K562 (cell line): Measurements from ENCODE around the gene LMOD1. TPM values are rescaled to one million over a fixed set of nuclear protein-coding genes. Genes with fewer than 3 reads are reported as not detected.

ENCODE experiments used
- ATAC-seq: fragments of 200-7000 bp; cut with Tn5 transposase; 3 replicates; pipeline ENCODE4 v1.9.1; 2020; ENCODE audit warnings: moderate library complexity
- BruUV-seq: library from RNA; stranded (reverse); fragments of 400-500 nt; replicated peaks from 2 replicates; lab custom pipeline; 2021; lab: Mats Ljungman, UMichigan
- CTCF ChIA-PET: fragments of 300-600 bp; formaldehyde crosslinking; extraction: SDS; loops from one replicate; lab custom pipeline; 2021; ENCODE audit warnings: low intra/inter-chr PET ratio; lab: Yijun Ruan, JAX
- POLR2A ChIA-PET: fragments of 300-600, 350-650 bp; sonication (Branson Sonifier 250); formaldehyde crosslinking; extraction: SDS; loops from one replicate; lab custom pipeline; 2021; ENCODE audit warnings: antibody characterized with exemption, inconsistent platforms; lab: Yijun Ruan, JAX
- DNase-seq, 4 experiments: peaks; one replicate each; pipeline versions ENCODE4 v3.0.0 to v3.0.0-alpha.2; 2011 to 2018; ENCODE audit warnings: low spot score in 3 of 4, mixed read lengths in 3 of 4; ENCODE audit errors: extremely low read depth in 1 of 4
- FAIRE-seq: peaks from 2 replicates; lab custom pipeline; 2011; peaks lifted over from hg19 to GRCh38; lab: Jason Lieb, UNC
- H2AFZ ChIP-seq: 2 replicates; pipeline ENCODE4 v1.6.0; 2011; ENCODE audit warnings: low read depth, low read length, control low read depth, inconsistent platforms
- H3K27ac ChIP-seq: fragments of 200-600 bp; 3 replicates; pipeline ENCODE4 v1.8.0; 2011; ENCODE audit warnings: low read depth, mild to moderate bottlenecking, control low read depth, inconsistent platforms, low read length, moderate library complexity, mixed read lengths; ENCODE audit errors: extremely low read depth
- H3K27me3 ChIP-seq, 2 experiments: fragments of 300-600 bp in 1 of 2; 2 replicates in 1 of 2; 3 replicates in 1 of 2; pipeline versions ENCODE4 v1.6.0 to v1.8.0; 2011; ENCODE audit warnings: inconsistent platforms in 2 of 2, low read length in 2 of 2, mild to moderate bottlenecking in 1 of 2, mixed read lengths in 1 of 2, moderate library complexity in 1 of 2; ENCODE audit not compliant: control insufficient read depth in 2 of 2, insufficient read depth in 2 of 2
- H3K36me3 ChIP-seq: fragments of 300-600 bp; 3 replicates; pipeline ENCODE4 v1.8.0; 2011; ENCODE audit warnings: mild to moderate bottlenecking, low read length, inconsistent platforms; ENCODE audit not compliant: control insufficient read depth, insufficient read depth
- H3K4me1 ChIP-seq, 2 experiments: fragments of 200-600 bp in 1 of 2; replicated peaks in 1 of 2; 2 replicates in 1 of 2; 3 replicates in 1 of 2; pipeline versions ENCODE4 v1.5.1 to v1.8.0; 2011; ENCODE audit warnings: inconsistent platforms in 2 of 2, low read length in 2 of 2, mild to moderate bottlenecking in 1 of 2, mixed read lengths in 1 of 2, moderate library complexity in 1 of 2; ENCODE audit not compliant: control insufficient read depth in 2 of 2, insufficient read depth in 2 of 2
- H3K4me2 ChIP-seq: 2 replicates; pipeline ENCODE4 v1.6.1; 2011; ENCODE audit warnings: low read length, control low read depth, inconsistent platforms, mixed read lengths; ENCODE audit not compliant: insufficient read depth
- H3K4me3 ChIP-seq: fragments of 200-600 bp; sonication (generic), shearing (Covaris generic); 2 replicates; pipeline ENCODE4 v1.5.1; 2016; ENCODE audit warnings: control low read depth, inconsistent platforms
- H3K79me2 ChIP-seq: fragments of 200-600 bp; 3 replicates; pipeline ENCODE4 v1.8.0; 2011; ENCODE audit warnings: low read length, inconsistent platforms; ENCODE audit not compliant: control insufficient read depth, insufficient read depth
- H3K9ac ChIP-seq, 2 experiments: 2 replicates each; pipeline versions ENCODE4 v1.6.0 to v1.6.1; 2011; ENCODE audit warnings: low read depth in 2 of 2, low read length in 2 of 2, control low read depth in 1 of 2, inconsistent platforms in 1 of 2, mild to moderate bottlenecking in 1 of 2, mixed read lengths in 1 of 2; ENCODE audit not compliant: insufficient read depth in 1 of 2
- H3K9me1 ChIP-seq: one replicate; pipeline ENCODE4 v1.6.0; 2011; ENCODE audit warnings: inconsistent platforms, mild to moderate bottlenecking, low read length, moderate library complexity; ENCODE audit not compliant: control insufficient read depth, insufficient read depth
- H3K9me3 ChIP-seq: replicated peaks from 2 replicates; pipeline ENCODE4 v1.5.1; 2011; ENCODE audit warnings: low read depth, low read length, inconsistent platforms; ENCODE audit not compliant: control insufficient read depth, insufficient read depth
- H4K20me1 ChIP-seq: replicated peaks from 2 replicates; pipeline ENCODE4 v1.6.1; 2011; ENCODE audit warnings: low read length, inconsistent platforms, mixed read lengths; ENCODE audit not compliant: control insufficient read depth, insufficient read depth
- ARID1B ChIP-seq: fragments of 450-650 bp; IDR thresholded peaks from 2 replicates; pipeline ENCODE4 v1.6.1; 2016; ENCODE audit warnings: antibody characterized with exemption, mild to moderate bottlenecking, inconsistent platforms
- ATF4 ChIP-seq: fragments of 450-650 bp; formaldehyde crosslinking; IDR thresholded peaks from 2 replicates; pipeline ENCODE4 v1.4.0; 2022; ENCODE audit warnings: mild to moderate bottlenecking, moderate library complexity
- CHD4 ChIP-seq: fragments of 200-600 bp; sonication (generic); IDR thresholded peaks from 3 replicates; pipeline ENCODE4 v1.6.1; 2012; ENCODE audit warnings: low read depth, mild to moderate bottlenecking, mixed read lengths, low read length, inconsistent platforms; ENCODE audit not compliant: insufficient read depth, insufficient replicate concordance, poor library complexity, severe bottlenecking
- CXXC5 ChIP-seq: fragments of 250-450 bp; sonication (Bioruptor Pico); IDR thresholded peaks from 2 replicates; pipeline ENCODE4 v1.8.0; 2022; ENCODE audit warnings: inconsistent platforms, mild to moderate bottlenecking, moderate library complexity
- DPF2 ChIP-seq: fragments of 450-650 bp; IDR thresholded peaks from 2 replicates; pipeline ENCODE4 v1.6.1; 2016
- ELF4 ChIP-seq: fragments of 450-650 bp; formaldehyde crosslinking; IDR thresholded peaks from 2 replicates; pipeline ENCODE4 v1.4.0; 2022; ENCODE audit warnings: missing genetic modification characterization
- JUN ChIP-seq, 2 experiments: sonication (generic) in 1 of 2; formaldehyde crosslinking in 1 of 2; IDR thresholded peaks; 2 replicates each; pipeline versions ENCODE4 v1.6.1 to v1.8.0; 2012 to 2022; ENCODE audit warnings: borderline replicate concordance in 2 of 2, mild to moderate bottlenecking in 2 of 2, improper control_type of control experiment in 1 of 2, low read depth in 1 of 2, low read length in 1 of 2, missing genetic modification reagents in 1 of 2
- KLF1 ChIP-seq: fragments of 450-650 bp; IDR thresholded peaks from 2 replicates; pipeline ENCODE4 v1.6.1; 2016; ENCODE audit warnings: missing genetic modification characterization, missing compliant biosample characterization
- NCOR1 ChIP-seq: fragments of 450-650 bp; IDR thresholded peaks from 2 replicates; pipeline ENCODE4 v1.6.1; 2016; ENCODE audit warnings: mild to moderate bottlenecking, moderate library complexity
- SRSF7 ChIP-seq: fragments of 200-400 bp; formaldehyde crosslinking; optimal IDR thresholded peaks from 2 replicates; pipeline ENCODE3; 2017; ENCODE audit warnings: mild to moderate bottlenecking, low read depth, low read length
- SUPT5H ChIP-seq: fragments of 450-650 bp; IDR thresholded peaks from 2 replicates; pipeline ENCODE4 v1.6.1; 2016
- YBX1 ChIP-seq: fragments of 450-650 bp; IDR thresholded peaks from 2 replicates; pipeline ENCODE4 v1.7.1; 2016; ENCODE audit warnings: mild to moderate bottlenecking
- ZC3H4 ChIP-seq: sonication (generic); formaldehyde crosslinking; IDR thresholded peaks from 2 replicates; pipeline ENCODE4 v1.9.0; 2021; ENCODE audit warnings: missing genetic modification reagents, borderline replicate concordance
- ZSCAN29 ChIP-seq: fragments of 450-650 bp; IDR thresholded peaks from 2 replicates; pipeline ENCODE4 v1.6.1; 2017
- WGBS: fragments of 100-300 bp; shearing (Covaris generic); methylation state at CpG from one replicate; pipeline ENCODE4 v1.1.6; 2016; ENCODE audit warnings: low coverage, mixed read lengths; ENCODE audit not compliant: insufficient coverage; ENCODE audit errors: missing lambda C conversion rate; 5-methylcytosine and 5-hydroxymethylcytosine counted together
- in situ Hi-C: fragments of 300-500 bp; cut with MboI; formaldehyde crosslinking; loops from 4 replicates; pipeline ENCODE4 v1.15.0; 2018; ENCODE audit warnings: inconsistent platforms, mixed read lengths
- intact Hi-C: fragments of 100-400 bp; cut with micrococcal nuclease; formaldehyde crosslinking; loops from 2 replicates; pipeline ENCODE4 v1.14.2; 2022
- polyA plus RNA-seq, 8 experiments: library from polyadenylated mRNA; depleted of rRNA in 4 of 8; stranded (reverse) in 5 of 8; unstranded in 3 of 8; fragments of >200 nt; fragmentation: Nextera tagmentation in 2 of 8; fragmentation: Illumina TruSeq in 1 of 8; extraction: Ambion mirVana in 2 of 8; extraction: Trizol in 1 of 8; gene quantifications; 2 replicates each; pipeline versions ENCODE4 v1.2.1 to v1.2.3, GENCODE V29; 2011 to 2014; ENCODE audit warnings: inconsistent platforms in 1 of 8, missing spikeins in 1 of 8
- total RNA-seq, 7 experiments: library from RNA; depleted of rRNA in 6 of 7; stranded (reverse); fragments of >200 nt in 6 of 7; fragmentation: Illumina TruSeq in 2 of 7; extraction: Trizol in 2 of 7; gene quantifications; 2 replicates each; pipeline versions ENCODE4 v1.2.1 to v1.2.3, GENCODE V29; 2011 to 2021; ENCODE audit warnings: low replicate concordance in 1 of 7
- TF ChIP-seq, protein P1 (sequence below): fragments of 450-650 bp; formaldehyde crosslinking; IDR thresholded peaks from 2 replicates; pipeline ENCODE4 v1.4.0; 2020; ENCODE audit warnings: mild to moderate bottlenecking, moderate library complexity
- TF ChIP-seq, protein P2 (sequence below): sonication (generic); formaldehyde crosslinking; IDR thresholded peaks from 2 replicates; pipeline ENCODE4 v1.8.0; 2022; ENCODE audit warnings: mild to moderate bottlenecking, missing genetic modification reagents

Gene LMOD1
- total and polyA plus RNA-seq, 9 of the 15 experiments (the other 6 are each of a cell fraction or from before 2014, with no cell fraction given), result 0.03 to 0.54 (median 0.38) TPM; not detected in 1

DNA sequence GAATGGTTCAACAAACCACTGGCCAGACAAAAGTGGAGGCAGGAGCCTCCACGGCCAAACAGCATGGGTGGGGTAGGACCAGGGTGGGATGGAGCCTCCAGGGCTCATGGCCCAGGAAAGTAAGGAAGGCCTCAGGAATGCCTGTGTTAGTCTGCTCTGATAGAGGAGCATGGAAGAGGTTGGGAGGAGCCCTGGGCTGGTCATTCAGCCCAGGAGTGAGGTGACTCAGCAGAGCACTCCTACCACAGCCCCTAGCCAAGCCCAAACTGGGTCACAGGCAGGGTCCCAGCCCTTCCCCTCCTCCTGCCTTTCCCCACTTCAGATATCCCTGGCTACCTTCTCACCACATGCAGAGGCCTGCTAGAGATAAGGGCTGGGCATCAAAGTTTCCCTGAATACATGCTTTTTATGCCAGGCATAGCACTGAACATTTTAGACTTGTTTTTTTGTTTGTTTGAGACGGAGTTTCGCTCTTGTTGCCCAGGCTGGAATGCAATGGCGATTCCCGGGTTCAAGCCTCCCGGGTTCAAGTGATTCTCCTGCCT is 60.7 kb downstream of the LMOD1 start:
- Histone ChIP-seq H3K4me1 (peaks cover 48 to 55% of the 10 kb centered on the region in 2 experiments), H3K27me3 (0 out of 5 replicates have a peak, but pooled peaks cover 0 to 4% of the 10 kb centered on the region in 2 experiments), H3K4me2 (peak overlapping the region; percentile 45), H3K9me1 (no peaks in the 10 kb centered on the region), H2AFZ (peak overlapping the region; percentile 67), H3K9ac (peak overlapping the region; percentile 21 to 36; a peak in 2 of 4 replicates), H3K27ac (peak overlapping the region; percentile 32; the same call in 1 of the 3 replicates), H4K20me1 (no peaks in the 10 kb centered on the region), H3K4me3 (no peak overlapping the region), H3K9me3 (no peaks in the 10 kb centered on the region), H3K79me2 (no peaks in the 10 kb centered on the region), H3K36me3 (no peaks in the 10 kb centered on the region)
- intact Hi-C loops, result no loop called here
- peak; percentile 84 to 89 (median 86) for DNase-seq
- ChIA-PET POLR2A (interaction anchor here (0.6 to 2.0 kb wide), 7 partner anchors 10 to 167 kb away, joined by 3 to 12 read pairs (median 3); partner anchors contain the start of gene RNPEP), CTCF (interaction anchor here (0.6 kb wide), 1 partner anchor 10 kb away, joined by 5 read pairs; no protein-coding TSS in a partner anchor)
- no TSS peak for BruUV-seq
- in situ Hi-C loops, result no loop called here
- peak; percentile 88 for FAIRE-seq
- ATAC-seq, result peak; percentile 76
- WGBS, result 35% methylated on average over 6 of the region's 6 CpGs
- TF ChIP-seq CHD4 (no peak), DPF2 (peak; percentile 78), ZC3H4 (CRISPR knock-in tag) (no peak), ATF4 (CRISPR knock-in tag) (peak; percentile 37; the same call in 1 of the 2 replicates), SUPT5H (no peak), YBX1 (no peak), ELF4 (CRISPR knock-in tag) (no peak), ZSCAN29 (no peak), ARID1B (peak; percentile 57; the same call in 1 of the 2 replicates), NCOR1 (no peak), CXXC5 (CRISPR knock-in tag) (0 out of 2 replicates have a peak, but pooled peaks have one; percentile 13), JUN (IDR thresholded peaks at IDR 0.05; ENCODE audit: borderline replicate concordance, low read depth, low read length) (peak; percentile 55; the same call in 1 of the 2 replicates), JUN (CRISPR knock-in tag; IDR thresholded peaks at IDR 0.05; ENCODE audit: borderline replicate concordance) (no peak), SRSF7 (no peak), KLF1 (tag) (no peak)
- TF ChIP-seq, protein P1, sequence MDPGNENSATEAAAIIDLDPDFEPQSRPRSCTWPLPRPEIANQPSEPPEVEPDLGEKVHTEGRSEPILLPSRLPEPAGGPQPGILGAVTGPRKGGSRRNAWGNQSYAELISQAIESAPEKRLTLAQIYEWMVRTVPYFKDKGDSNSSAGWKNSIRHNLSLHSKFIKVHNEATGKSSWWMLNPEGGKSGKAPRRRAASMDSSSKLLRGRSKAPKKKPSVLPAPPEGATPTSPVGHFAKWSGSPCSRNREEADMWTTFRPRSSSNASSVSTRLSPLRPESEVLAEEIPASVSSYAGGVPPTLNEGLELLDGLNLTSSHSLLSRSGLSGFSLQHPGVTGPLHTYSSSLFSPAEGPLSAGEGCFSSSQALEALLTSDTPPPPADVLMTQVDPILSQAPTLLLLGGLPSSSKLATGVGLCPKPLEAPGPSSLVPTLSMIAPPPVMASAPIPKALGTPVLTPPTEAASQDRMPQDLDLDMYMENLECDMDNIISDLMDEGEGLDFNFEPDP (CRISPR knock-in tag), result no peak
- TF ChIP-seq, protein P2, sequence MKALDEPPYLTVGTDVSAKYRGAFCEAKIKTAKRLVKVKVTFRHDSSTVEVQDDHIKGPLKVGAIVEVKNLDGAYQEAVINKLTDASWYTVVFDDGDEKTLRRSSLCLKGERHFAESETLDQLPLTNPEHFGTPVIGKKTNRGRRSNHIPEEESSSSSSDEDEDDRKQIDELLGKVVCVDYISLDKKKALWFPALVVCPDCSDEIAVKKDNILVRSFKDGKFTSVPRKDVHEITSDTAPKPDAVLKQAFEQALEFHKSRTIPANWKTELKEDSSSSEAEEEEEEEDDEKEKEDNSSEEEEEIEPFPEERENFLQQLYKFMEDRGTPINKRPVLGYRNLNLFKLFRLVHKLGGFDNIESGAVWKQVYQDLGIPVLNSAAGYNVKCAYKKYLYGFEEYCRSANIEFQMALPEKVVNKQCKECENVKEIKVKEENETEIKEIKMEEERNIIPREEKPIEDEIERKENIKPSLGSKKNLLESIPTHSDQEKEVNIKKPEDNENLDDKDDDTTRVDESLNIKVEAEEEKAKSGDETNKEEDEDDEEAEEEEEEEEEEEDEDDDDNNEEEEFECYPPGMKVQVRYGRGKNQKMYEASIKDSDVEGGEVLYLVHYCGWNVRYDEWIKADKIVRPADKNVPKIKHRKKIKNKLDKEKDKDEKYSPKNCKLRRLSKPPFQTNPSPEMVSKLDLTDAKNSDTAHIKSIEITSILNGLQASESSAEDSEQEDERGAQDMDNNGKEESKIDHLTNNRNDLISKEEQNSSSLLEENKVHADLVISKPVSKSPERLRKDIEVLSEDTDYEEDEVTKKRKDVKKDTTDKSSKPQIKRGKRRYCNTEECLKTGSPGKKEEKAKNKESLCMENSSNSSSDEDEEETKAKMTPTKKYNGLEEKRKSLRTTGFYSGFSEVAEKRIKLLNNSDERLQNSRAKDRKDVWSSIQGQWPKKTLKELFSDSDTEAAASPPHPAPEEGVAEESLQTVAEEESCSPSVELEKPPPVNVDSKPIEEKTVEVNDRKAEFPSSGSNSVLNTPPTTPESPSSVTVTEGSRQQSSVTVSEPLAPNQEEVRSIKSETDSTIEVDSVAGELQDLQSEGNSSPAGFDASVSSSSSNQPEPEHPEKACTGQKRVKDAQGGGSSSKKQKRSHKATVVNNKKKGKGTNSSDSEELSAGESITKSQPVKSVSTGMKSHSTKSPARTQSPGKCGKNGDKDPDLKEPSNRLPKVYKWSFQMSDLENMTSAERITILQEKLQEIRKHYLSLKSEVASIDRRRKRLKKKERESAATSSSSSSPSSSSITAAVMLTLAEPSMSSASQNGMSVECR (CRISPR knock-in tag), result no peak
